ENCODE measurements around the gene MYLIP.

Gene MYLIP

GRCh38 chr6:16090920-16091319, 38.0 kb upstream of the MYLIP start:
- Histone ChIP-seq H3K9me2 (replicated peaks; ENCODE audit: insufficient read depth, low read length) (no peaks in the 10 kb centered on the region), H2AFZ (ENCODE audit: low read length) (no peak overlapping the region), H3K4me2 (ENCODE audit: low read depth, low read length) (no peak overlapping the region), H3K9ac (ENCODE audit: low read length) (no peak overlapping the region), H3K27me3 (replicated peaks; ENCODE audit: insufficient read depth, low read length) (no peaks in the 10 kb centered on the region), H3K27ac (ENCODE audit: low read length) (no peak overlapping the region), H3K4me3 (ENCODE audit: low read length) (no peak overlapping the region), H4K20me1 (ENCODE audit: insufficient read depth, low read length) (no peaks in the 10 kb centered on the region), H3F3A (ENCODE audit: insufficient read depth, low read length) (no peaks in the 10 kb centered on the region), H3K36me3 (replicated peaks; ENCODE audit: insufficient read depth, low read length) (no peaks in the 10 kb centered on the region), H3K9me3 (replicated peaks; ENCODE audit: insufficient read depth, low read length) (no peaks in the 10 kb centered on the region), H3K79me2 (ENCODE audit: low read length) (no peaks in the 10 kb centered on the region), H3K4me1 (ENCODE audit: low read length) (no peaks in the 10 kb centered on the region)
- TF ChIP-seq EZH2 (optimal IDR thresholded peaks at IDR 0.05; ENCODE audit: low read depth, low read length) (no peak), CTCF (IDR thresholded peaks at IDR 0.05; ENCODE audit: low read length) (no peak), EZH2phosphoT487 (IDR thresholded peaks at IDR 0.05; ENCODE audit: low read length) (no peak)
- no peak for DNase-seq

- Histone ChIP-seq H3K27me3 (replicated peaks; ENCODE audit: insufficient read depth, low read length) (no peaks in the 10 kb centered on the region), H4K20me1 (ENCODE audit: insufficient read depth, low read length) (no peaks in the 10 kb centered on the region), H3K36me3 (replicated peaks; ENCODE audit: insufficient read depth, low read length) (no peaks in the 10 kb centered on the region), H3F3A (ENCODE audit: insufficient read depth, low read length) (no peaks in the 10 kb centered on the region), H2AFZ (ENCODE audit: low read length) (no peak overlapping the region), H3K9me2 (replicated peaks; ENCODE audit: insufficient read depth, low read length) (no peaks in the 10 kb centered on the region), H3K9ac (ENCODE audit: low read length) (no peak overlapping the region), H3K4me1 (ENCODE audit: low read length) (0 out of 2 replicates have a peak, but pooled peaks cover 4% of the 10 kb centered on the region), H3K27ac (ENCODE audit: low read length) (no peak overlapping the region), H3K79me2 (ENCODE audit: low read length) (no peaks in the 10 kb centered on the region), H3K4me2 (ENCODE audit: low read depth, low read length) (no peak overlapping the region), H3K4me3 (ENCODE audit: low read length) (no peak overlapping the region), H3K9me3 (replicated peaks; ENCODE audit: insufficient read depth, low read length) (no peaks in the 10 kb centered on the region)
- TF ChIP-seq EZH2 (optimal IDR thresholded peaks at IDR 0.05; ENCODE audit: low read depth, low read length) (no peak), CTCF (IDR thresholded peaks at IDR 0.05; ENCODE audit: low read length) (no peak)
- DNase-seq: no peak
Measured at GRCh38 chr6:16092140-16092539, 36.7 kb upstream of the MYLIP start.

- no peak overlapping the region for H3K4me2 ChIP-seq (ENCODE audit: low read depth, low read length)
- TF ChIP-seq EZH2 (optimal IDR thresholded peaks at IDR 0.05; ENCODE audit: low read depth, low read length) (no peak), EZH2phosphoT487 (IDR thresholded peaks at IDR 0.05; ENCODE audit: low read length) (no peak), CTCF (IDR thresholded peaks at IDR 0.05; ENCODE audit: low read length) (no peak)
Measured at GRCh38 chr6:16092990-16093389, 35.9 kb upstream of the MYLIP start.

More at GRCh38 chr6:16092990-16093389, 35.9 kb upstream of the MYLIP start:
- H3K9me3 ChIP-seq (replicated peaks; ENCODE audit: insufficient read depth, low read length): no peaks in the 10 kb centered on the region
- no peak overlapping the region for H3K27ac ChIP-seq (ENCODE audit: low read length)
- no peak for DNase-seq
- H3K4me3 ChIP-seq (ENCODE audit: low read length): no peak overlapping the region
- H3K4me1 ChIP-seq (ENCODE audit: low read length): 0 out of 2 replicates have a peak, but pooled peaks cover 4% of the 10 kb centered on the region
- H4K20me1 ChIP-seq (ENCODE audit: insufficient read depth, low read length): no peaks in the 10 kb centered on the region
- H2AFZ ChIP-seq (ENCODE audit: low read length): no peak overlapping the region
- H3K27me3 ChIP-seq (replicated peaks; ENCODE audit: insufficient read depth, low read length): no peaks in the 10 kb centered on the region
- no peaks in the 10 kb centered on the region for H3K79me2 ChIP-seq (ENCODE audit: low read length)
- no peaks in the 10 kb centered on the region for H3K9me2 ChIP-seq (replicated peaks; ENCODE audit: insufficient read depth, low read length)
- H3F3A ChIP-seq (ENCODE audit: insufficient read depth, low read length): no peaks in the 10 kb centered on the region
- no peaks in the 10 kb centered on the region for H3K36me3 ChIP-seq (replicated peaks; ENCODE audit: insufficient read depth, low read length)
- H3K9ac ChIP-seq (ENCODE audit: low read length): no peak overlapping the region

Data from MM.1S (cell line).